ENCODE measurements around the gene FGFBP2.

FGFBP2 gene

GRCh38 chr4:15934259-15934658, 28.7 kb downstream of the FGFBP2 start:
- POLR2A ChIA-PET: no interaction called here

GRCh38 chr4:15931451-15932210, 31.3 kb downstream of the FGFBP2 start:
- H3K27me3 ChIP-seq (replicated peaks in 2 of 5; ENCODE audit: control insufficient read depth in 4 of 5, insufficient read depth in 5 of 5, low read length in 4 of 5): peaks cover 0 to 4% (median 0%) of the 10 kb centered on the region in 5 experiments
- POLR2A ChIA-PET: no interaction called here
- no peak overlapping the region for H3K4me3 ChIP-seq (ENCODE audit: control insufficient read depth in 1 of 7, extremely low read depth in 1 of 7, insufficient read depth in 4 of 7, low read depth in 2 of 7, low read length in 6 of 7)
- H3K36me3 ChIP-seq (ENCODE audit: control insufficient read depth in 4 of 4, insufficient read depth in 4 of 4, low read length in 3 of 4): no peaks in the 10 kb centered on the region
- H3K9me3 ChIP-seq (ENCODE audit: control extremely low read depth in 1 of 5, control insufficient read depth in 4 of 5, insufficient read depth in 2 of 5, low read depth in 1 of 5, low read length in 4 of 5): no peaks in the 10 kb centered on the region
- no peak overlapping the region for H3K27ac ChIP-seq (ENCODE audit: insufficient read depth in 1 of 2, low read depth in 1 of 2, low read length in 2 of 2, poor library complexity in 1 of 2, severe bottlenecking in 2 of 2)
- no peak for DNase-seq
- 93% methylated on average over 3 of the region's 5 CpGs for WGBS (ENCODE audit: insufficient coverage)
- CTCF ChIA-PET: interaction anchor here (0.6 kb wide), 1 partner anchor 114 kb away, joined by 3 read pairs; no protein-coding TSS in a partner anchor
- no peaks in the 10 kb centered on the region for H3K4me1 ChIP-seq (ENCODE audit: control extremely low read depth in 1 of 4, control insufficient read depth in 4 of 4, insufficient read depth in 4 of 4, low read length in 3 of 4)

More at GRCh38 chr4:15934259-15934658, 28.7 kb downstream of the FGFBP2 start:
- Histone ChIP-seq H3K9me3 (ENCODE audit: control extremely low read depth in 1 of 5, control insufficient read depth in 4 of 5, insufficient read depth in 2 of 5, low read depth in 1 of 5, low read length in 4 of 5) (no peaks in the 10 kb centered on the region), H3K36me3 (ENCODE audit: control insufficient read depth in 4 of 4, insufficient read depth in 4 of 4, low read length in 3 of 4) (no peaks in the 10 kb centered on the region), H3K27ac (ENCODE audit: insufficient read depth in 1 of 2, low read depth in 1 of 2, low read length in 2 of 2, poor library complexity in 1 of 2, severe bottlenecking in 2 of 2) (no peak overlapping the region), H3K27me3 (replicated peaks in 2 of 5; ENCODE audit: control insufficient read depth in 4 of 5, insufficient read depth in 5 of 5, low read length in 4 of 5) (peaks cover 0 to 7% (median 0%) of the 10 kb centered on the region in 5 experiments), H3K4me3 (ENCODE audit: control insufficient read depth in 1 of 7, extremely low read depth in 1 of 7, insufficient read depth in 4 of 7, low read depth in 2 of 7, low read length in 6 of 7) (no peak overlapping the region), H3K4me1 (ENCODE audit: control extremely low read depth in 1 of 4, control insufficient read depth in 4 of 4, insufficient read depth in 4 of 4, low read length in 3 of 4) (no peaks in the 10 kb centered on the region)
- DNase-seq: no peak
- CTCF ChIA-PET: interaction anchor here (0.6 to 1.3 kb wide), 4 partner anchors 9 to 126 kb away, joined by 3 to 5 read pairs (median 4); no protein-coding TSS in a partner anchor
- 90% methylated on average over 2 of the region's 3 CpGs for WGBS (ENCODE audit: insufficient coverage)

GRCh38 chr4:15930314-15930713, 32.7 kb downstream of the FGFBP2 start:
- Histone ChIP-seq H3K36me3 (ENCODE audit: control insufficient read depth in 4 of 4, insufficient read depth in 4 of 4, low read length in 3 of 4) (no peaks in the 10 kb centered on the region), H3K4me3 (ENCODE audit: control insufficient read depth in 1 of 7, extremely low read depth in 1 of 7, insufficient read depth in 4 of 7, low read depth in 2 of 7, low read length in 6 of 7) (no peak overlapping the region), H3K27me3 (replicated peaks in 2 of 5; ENCODE audit: control insufficient read depth in 4 of 5, insufficient read depth in 5 of 5, low read length in 4 of 5) (peaks cover 0 to 2% (median 0%) of the 10 kb centered on the region in 5 experiments), H3K4me1 (ENCODE audit: control extremely low read depth in 1 of 4, control insufficient read depth in 4 of 4, insufficient read depth in 4 of 4, low read length in 3 of 4) (no peaks in the 10 kb centered on the region), H3K27ac (ENCODE audit: insufficient read depth in 1 of 2, low read depth in 1 of 2, low read length in 2 of 2, poor library complexity in 1 of 2, severe bottlenecking in 2 of 2) (no peak overlapping the region), H3K9me3 (ENCODE audit: control extremely low read depth in 1 of 5, control insufficient read depth in 4 of 5, insufficient read depth in 2 of 5, low read depth in 1 of 5, low read length in 4 of 5) (no peaks in the 10 kb centered on the region)
- POLR2A ChIA-PET: no interaction called here
- 93% methylated on average over 5 of the region's 7 CpGs for WGBS (ENCODE audit: insufficient coverage)
- no peak for DNase-seq
- CTCF ChIA-PET: interaction anchor here (0.7 kb wide), 1 partner anchor 47 kb away, joined by 3 read pairs; no protein-coding TSS in a partner anchor

GRCh38 chr4:15929540-15929939, 33.4 kb downstream of the FGFBP2 start:
- WGBS (ENCODE audit: insufficient coverage): 100% methylated on average over 2 of the region's 3 CpGs
- peaks cover 0 to 2% (median 0%) of the 10 kb centered on the region in 5 experiments for H3K27me3 ChIP-seq (replicated peaks in 2 of 5; ENCODE audit: control insufficient read depth in 4 of 5, insufficient read depth in 5 of 5, low read length in 4 of 5)
- no peak for DNase-seq
- no peaks in the 10 kb centered on the region for H3K9me3 ChIP-seq (ENCODE audit: control extremely low read depth in 1 of 5, control insufficient read depth in 4 of 5, insufficient read depth in 2 of 5, low read depth in 1 of 5, low read length in 4 of 5)
- H3K36me3 ChIP-seq (ENCODE audit: control insufficient read depth in 4 of 4, insufficient read depth in 4 of 4, low read length in 3 of 4): no peaks in the 10 kb centered on the region
- H3K4me1 ChIP-seq (ENCODE audit: control extremely low read depth in 1 of 4, control insufficient read depth in 4 of 4, insufficient read depth in 4 of 4, low read length in 3 of 4): no peaks in the 10 kb centered on the region
- POLR2A ChIA-PET: no interaction called here
- CTCF ChIA-PET: interaction anchor here (1.0 kb wide), 1 partner anchor 11 kb away, joined by 3 read pairs; no protein-coding TSS in a partner anchor
- no peak overlapping the region for H3K4me3 ChIP-seq (ENCODE audit: control insufficient read depth in 1 of 7, extremely low read depth in 1 of 7, insufficient read depth in 4 of 7, low read depth in 2 of 7, low read length in 6 of 7)
- no peak overlapping the region for H3K27ac ChIP-seq (ENCODE audit: insufficient read depth in 1 of 2, low read depth in 1 of 2, low read length in 2 of 2, poor library complexity in 1 of 2, severe bottlenecking in 2 of 2)

- H3K36me3 ChIP-seq (ENCODE audit: control insufficient read depth in 4 of 4, insufficient read depth in 4 of 4, low read length in 3 of 4): no peaks in the 10 kb centered on the region
- CTCF ChIA-PET: interaction anchor here (1.0 to 1.4 kb wide), 2 partner anchors 10 to 15 kb away, joined by 3 read pairs; no protein-coding TSS in a partner anchor
- H3K27me3 ChIP-seq (replicated peaks in 2 of 5; ENCODE audit: control insufficient read depth in 4 of 5, insufficient read depth in 5 of 5, low read length in 4 of 5): peaks cover 0 to 3% (median 0%) of the 10 kb centered on the region in 5 experiments
- no peaks in the 10 kb centered on the region for H3K9me3 ChIP-seq (ENCODE audit: control extremely low read depth in 1 of 5, control insufficient read depth in 4 of 5, insufficient read depth in 2 of 5, low read depth in 1 of 5, low read length in 4 of 5)
- H3K27ac ChIP-seq (ENCODE audit: insufficient read depth in 1 of 2, low read depth in 1 of 2, low read length in 2 of 2, poor library complexity in 1 of 2, severe bottlenecking in 2 of 2): no peak overlapping the region
- POLR2A ChIA-PET: interaction anchor here (0.7 kb wide), 1 partner anchor 547 kb away, joined by 4 read pairs; no protein-coding TSS in a partner anchor
- no peaks in the 10 kb centered on the region for H3K4me1 ChIP-seq (ENCODE audit: control extremely low read depth in 1 of 4, control insufficient read depth in 4 of 4, insufficient read depth in 4 of 4, low read length in 3 of 4)
- no peak for DNase-seq
- H3K4me3 ChIP-seq (ENCODE audit: control insufficient read depth in 1 of 7, extremely low read depth in 1 of 7, insufficient read depth in 4 of 7, low read depth in 2 of 7, low read length in 6 of 7): no peak overlapping the region
- WGBS (ENCODE audit: insufficient coverage): 95% methylated on average over 3 of the region's 5 CpGs
Observed at GRCh38 chr4:15928883-15929282, 34.1 kb downstream of the FGFBP2 start.

GRCh38 chr4:15926486-15926885, 36.5 kb downstream of the FGFBP2 start:
- H3K4me1 ChIP-seq (ENCODE audit: control extremely low read depth in 1 of 4, control insufficient read depth in 4 of 4, insufficient read depth in 4 of 4, low read length in 3 of 4): no peaks in the 10 kb centered on the region
- DNase-seq: no peak
- peaks cover 0 to 3% (median 0%) of the 10 kb centered on the region in 5 experiments for H3K27me3 ChIP-seq (replicated peaks in 2 of 5; ENCODE audit: control insufficient read depth in 4 of 5, insufficient read depth in 5 of 5, low read length in 4 of 5)
- no peaks in the 10 kb centered on the region for H3K9me3 ChIP-seq (ENCODE audit: control extremely low read depth in 1 of 5, control insufficient read depth in 4 of 5, insufficient read depth in 2 of 5, low read depth in 1 of 5, low read length in 4 of 5)
- POLR2A ChIA-PET: no interaction called here
- CTCF ChIA-PET: interaction anchor here (1.0 to 1.2 kb wide), 2 partner anchors 11 to 43 kb away, joined by 3 read pairs; no protein-coding TSS in a partner anchor
- H3K4me3 ChIP-seq (ENCODE audit: control insufficient read depth in 1 of 7, extremely low read depth in 1 of 7, insufficient read depth in 4 of 7, low read depth in 2 of 7, low read length in 6 of 7): no peak overlapping the region
- no peak overlapping the region for H3K27ac ChIP-seq (ENCODE audit: insufficient read depth in 1 of 2, low read depth in 1 of 2, low read length in 2 of 2, poor library complexity in 1 of 2, severe bottlenecking in 2 of 2)
- 100% methylated on average over 2 of the region's 7 CpGs for WGBS (ENCODE audit: insufficient coverage)
- no peaks in the 10 kb centered on the region for H3K36me3 ChIP-seq (ENCODE audit: control insufficient read depth in 4 of 4, insufficient read depth in 4 of 4, low read length in 3 of 4)

- no peaks in the 10 kb centered on the region for H3K36me3 ChIP-seq (ENCODE audit: control insufficient read depth in 4 of 4, insufficient read depth in 4 of 4, low read length in 3 of 4)
- H3K4me3 ChIP-seq (ENCODE audit: control insufficient read depth in 1 of 7, extremely low read depth in 1 of 7, insufficient read depth in 4 of 7, low read depth in 2 of 7, low read length in 6 of 7): no peak overlapping the region
- no peaks in the 10 kb centered on the region for H3K4me1 ChIP-seq (ENCODE audit: control extremely low read depth in 1 of 4, control insufficient read depth in 4 of 4, insufficient read depth in 4 of 4, low read length in 3 of 4)
- ChIA-PET POLR2A (no interaction called here), CTCF (interaction anchor here (1.2 kb wide), 1 partner anchor 43 kb away, joined by 3 read pairs; no protein-coding TSS in a partner anchor)
- H3K9me3 ChIP-seq (ENCODE audit: control extremely low read depth in 1 of 5, control insufficient read depth in 4 of 5, insufficient read depth in 2 of 5, low read depth in 1 of 5, low read length in 4 of 5): no peaks in the 10 kb centered on the region
- DNase-seq: no peak
- peaks cover 0 to 6% (median 0%) of the 10 kb centered on the region in 5 experiments for H3K27me3 ChIP-seq (replicated peaks in 2 of 5; ENCODE audit: control insufficient read depth in 4 of 5, insufficient read depth in 5 of 5, low read length in 4 of 5)
- no peak overlapping the region for H3K27ac ChIP-seq (ENCODE audit: insufficient read depth in 1 of 2, low read depth in 1 of 2, low read length in 2 of 2, poor library complexity in 1 of 2, severe bottlenecking in 2 of 2)
- 75% methylated on average over 2 of the region's 3 CpGs for WGBS (ENCODE audit: insufficient coverage)
Observed at GRCh38 chr4:15925830-15926229, 37.1 kb downstream of the FGFBP2 start.
